NK-92 (cell line): ENCODE measurements around the gene MFRP.

Source experiments
- DNase-seq: peaks from one replicate; lab custom pipeline; 2025; ENCODE audit not compliant: unreplicated experiment; lab: John Stamatoyannopoulos, UW

The MFRP gene

GRCh38 chr11:119373059-119373920 is 26.8 kb upstream of the MFRP start:
- no peak for DNase-seq

DNA sequence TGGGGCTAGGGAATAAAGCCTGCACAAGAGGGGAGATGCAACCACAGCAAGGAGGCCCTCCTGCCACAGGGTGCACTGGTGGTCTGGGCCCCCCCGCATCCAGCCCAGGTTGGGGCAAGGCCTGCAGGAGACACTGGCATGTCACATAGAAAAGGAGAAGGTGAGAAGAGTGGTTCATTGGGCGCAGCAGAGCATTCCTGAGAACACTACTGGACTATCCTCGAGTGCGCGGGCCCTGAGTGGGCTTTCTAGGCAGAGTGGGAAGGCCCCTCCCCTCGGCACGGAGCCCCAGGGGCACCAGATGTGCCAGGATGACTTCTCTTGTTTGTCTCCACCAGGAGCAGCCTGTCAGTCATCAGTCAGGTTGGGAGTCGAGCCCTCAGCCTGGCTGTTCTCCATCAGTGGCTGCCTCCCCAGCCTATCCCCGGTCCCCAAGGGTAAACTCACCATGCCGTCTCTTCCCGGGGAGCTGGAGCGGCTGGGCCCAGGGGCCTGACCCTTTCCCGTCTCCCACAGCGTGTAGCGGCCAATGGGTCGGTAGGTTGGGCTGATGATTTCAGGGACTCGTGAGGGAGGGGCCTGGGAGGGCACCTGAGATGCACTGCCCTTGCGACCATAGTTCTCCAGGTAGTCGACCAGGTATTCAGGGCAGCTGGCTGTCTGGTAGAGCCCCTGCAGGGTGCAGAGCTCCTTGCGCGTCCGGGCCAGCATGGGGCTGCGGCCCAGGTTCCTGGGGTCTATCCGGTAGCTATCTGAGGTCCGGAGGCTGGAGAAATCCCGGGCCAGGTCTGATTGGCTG is 26.0 kb upstream of the MFRP start:
- no peak for DNase-seq

DNA sequence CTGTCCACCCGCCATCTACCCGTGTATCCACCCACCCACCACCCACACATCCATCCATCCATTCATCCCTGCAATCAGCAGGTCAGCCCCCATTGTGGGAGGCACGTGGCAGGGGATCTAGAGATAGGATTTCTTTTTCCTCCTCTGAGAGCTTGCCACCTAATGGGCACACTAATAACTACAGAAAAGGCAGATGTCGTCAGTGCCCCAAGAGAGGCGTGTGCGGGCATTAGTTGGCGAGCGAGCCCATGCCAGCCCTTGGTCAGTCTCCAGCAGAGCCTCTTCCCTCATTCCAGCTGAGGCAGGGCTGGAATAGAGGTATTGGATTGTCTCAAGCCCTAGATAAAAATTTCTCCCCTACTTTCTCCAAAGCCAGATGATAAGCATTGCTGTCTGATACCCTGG is 25.3 kb upstream of the MFRP start:
- no peak for DNase-seq

DNA sequence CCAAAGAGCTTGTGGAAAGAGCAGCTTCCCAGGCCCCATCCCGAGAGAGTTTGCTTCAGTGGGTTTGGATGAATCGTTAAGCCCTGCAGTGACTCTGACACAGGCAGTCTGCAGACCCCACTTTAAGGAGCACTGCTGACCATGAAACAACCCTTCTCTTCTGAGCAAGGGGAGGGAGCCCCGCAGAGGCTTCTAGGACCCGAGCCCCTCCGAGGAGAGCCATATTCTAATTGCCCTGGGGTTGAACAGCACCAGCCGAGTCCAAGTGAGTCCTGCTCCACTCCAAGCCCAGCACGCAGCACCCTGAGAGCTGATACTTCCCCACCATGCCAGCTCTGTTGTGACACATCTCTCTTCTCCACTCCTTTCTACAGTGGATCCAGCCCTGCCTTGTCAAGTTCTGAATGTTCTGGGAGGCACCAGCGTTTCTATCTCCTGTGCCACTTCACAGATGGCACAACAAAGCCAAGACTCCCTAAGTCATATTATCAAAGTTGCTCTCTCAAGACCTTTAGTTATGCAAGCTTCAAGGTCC is 24.6 kb upstream of the MFRP start:
- no peak for DNase-seq

DNA sequence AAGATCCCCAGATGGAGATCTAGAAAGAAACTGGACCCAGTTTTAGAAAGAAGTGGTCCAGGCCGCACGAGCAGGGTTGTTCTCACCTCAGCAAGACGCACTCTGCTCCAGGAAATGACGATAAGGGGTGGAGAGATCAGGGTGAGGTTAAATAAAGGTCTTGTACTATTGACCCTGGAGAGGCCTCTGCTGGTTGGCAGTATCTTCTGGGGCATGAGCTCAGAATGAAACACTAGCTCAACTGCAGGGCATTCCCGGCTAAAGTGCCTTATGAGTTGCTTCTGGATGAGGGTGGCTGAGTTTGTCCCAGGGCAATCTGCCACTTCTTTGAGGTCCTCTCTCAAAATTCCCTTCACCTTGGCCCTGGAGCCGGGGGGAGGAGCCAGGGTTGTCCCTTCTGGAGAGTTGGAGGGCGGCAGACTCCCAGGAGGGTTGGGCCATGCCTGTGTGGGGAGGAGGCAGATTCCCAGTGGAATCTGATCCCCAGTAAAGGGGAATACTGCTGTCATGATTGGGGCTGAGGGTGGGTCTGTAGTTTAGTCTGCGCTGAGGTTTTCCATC is 24.1 kb upstream of the MFRP start:
- DNase-seq = no peak

DNA sequence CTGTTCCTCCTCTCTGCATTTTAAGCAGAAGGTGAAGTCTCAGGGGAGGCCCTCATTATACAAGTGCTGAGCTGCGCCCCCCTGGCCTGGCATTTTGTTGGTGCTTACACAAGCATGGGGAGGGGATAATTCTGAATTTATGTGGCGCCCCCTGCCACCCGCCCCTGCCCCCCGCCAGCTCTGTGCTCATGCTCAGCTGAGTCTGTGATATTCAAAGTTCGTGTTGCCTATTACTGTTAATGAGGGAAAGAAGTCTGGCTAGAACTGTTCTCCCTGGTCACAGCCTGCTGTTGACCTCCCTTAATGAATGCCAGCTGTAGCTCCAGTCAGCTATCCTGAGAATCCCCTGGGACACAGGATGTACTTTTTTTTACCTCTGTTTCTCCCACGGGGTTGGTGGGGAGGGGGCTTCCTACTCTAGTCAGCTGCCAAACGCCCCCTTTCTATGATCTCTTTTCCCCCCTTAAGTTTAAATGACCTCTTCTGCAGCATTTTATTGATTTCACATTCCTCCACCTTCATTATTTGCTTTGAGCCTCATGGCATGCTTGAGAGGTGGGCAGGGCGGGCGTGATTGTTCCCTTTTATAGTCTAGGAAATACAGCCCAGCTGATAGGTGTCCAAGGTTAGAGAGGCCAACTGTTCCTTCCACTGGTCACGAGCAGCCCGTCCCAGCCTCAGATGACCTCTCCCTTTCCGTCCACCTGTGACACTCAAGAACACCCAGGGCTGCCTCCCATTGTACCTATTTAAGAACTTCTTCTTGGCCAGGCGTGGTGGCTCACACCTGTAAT is 22.8 kb upstream of the MFRP start:
- no peak for DNase-seq

DNA sequence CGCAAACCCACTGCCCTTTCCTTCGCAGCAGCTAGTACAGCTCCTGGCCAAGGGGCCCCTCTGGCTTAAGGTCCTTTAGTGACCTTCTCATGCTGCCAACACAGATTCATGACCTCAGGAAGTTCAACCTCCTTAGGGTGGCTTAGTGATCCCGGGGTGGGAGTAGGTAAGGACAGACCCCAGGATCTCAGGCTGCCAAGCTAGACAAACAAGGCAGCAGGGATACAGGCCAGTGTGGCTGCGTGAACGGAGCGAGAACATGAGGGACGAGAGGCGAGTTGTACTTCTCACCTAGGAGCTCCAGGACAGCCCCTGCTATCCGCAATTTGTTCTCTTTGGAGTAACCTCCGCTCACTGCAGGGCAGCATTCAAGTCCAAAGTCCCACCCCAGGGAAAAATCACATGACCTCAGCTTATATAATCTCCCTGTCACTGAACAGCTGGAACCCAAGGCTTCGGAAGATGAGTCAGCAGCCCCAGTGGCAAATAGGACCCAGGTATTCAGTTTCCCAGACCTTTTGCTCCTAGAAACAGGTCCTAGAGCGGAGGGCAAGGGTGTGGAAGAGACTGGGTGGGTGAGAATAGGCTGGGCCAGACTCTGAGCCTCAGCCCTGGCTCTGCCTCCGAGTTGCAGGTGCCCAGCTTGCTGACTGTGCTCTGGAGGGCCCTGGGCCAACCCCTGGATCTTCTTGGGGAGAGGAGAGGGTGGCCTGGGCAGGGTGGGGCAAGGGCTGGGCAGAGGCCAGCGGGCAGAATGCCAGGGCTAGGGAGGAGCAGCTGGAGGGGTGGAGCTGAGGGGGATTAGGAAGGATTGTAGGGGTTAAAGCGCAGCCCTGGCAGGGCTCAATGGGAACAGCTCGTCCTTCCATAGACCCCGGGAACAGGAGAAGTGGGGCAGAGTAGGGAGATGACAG is 21.9 kb upstream of the MFRP start:
- DNase-seq = no peak

DNA sequence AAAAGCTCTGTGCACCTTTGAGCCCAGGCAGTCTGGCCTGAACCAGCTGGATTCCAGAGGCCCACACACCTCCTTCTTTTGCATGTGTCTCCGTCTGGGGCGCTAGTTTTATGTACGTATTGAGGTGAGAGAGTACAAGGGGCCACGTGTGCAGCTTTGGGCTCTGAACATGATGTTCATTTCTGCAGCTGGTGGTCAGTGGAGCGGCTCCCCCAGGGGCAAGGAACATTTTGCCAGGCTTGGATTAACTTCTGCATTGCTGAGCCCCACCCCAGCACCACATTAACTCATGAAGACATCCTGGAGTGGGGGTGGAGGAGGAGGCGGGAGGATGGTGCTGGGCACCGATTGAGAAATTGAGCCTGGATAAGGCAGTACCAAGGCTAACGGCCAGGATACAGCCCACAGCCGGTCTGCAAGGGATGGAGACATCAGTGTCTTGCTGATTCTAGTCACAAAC is 21.2 kb upstream of the MFRP start:
- no peak for DNase-seq

- no peak for DNase-seq
Measured at GRCh38 chr11:119366690-119367620, 20.4 kb upstream of the MFRP start.

GRCh38 chr11:119365071-119365591 is 18.6 kb upstream of the MFRP start:
- DNase-seq = no peak

DNA sequence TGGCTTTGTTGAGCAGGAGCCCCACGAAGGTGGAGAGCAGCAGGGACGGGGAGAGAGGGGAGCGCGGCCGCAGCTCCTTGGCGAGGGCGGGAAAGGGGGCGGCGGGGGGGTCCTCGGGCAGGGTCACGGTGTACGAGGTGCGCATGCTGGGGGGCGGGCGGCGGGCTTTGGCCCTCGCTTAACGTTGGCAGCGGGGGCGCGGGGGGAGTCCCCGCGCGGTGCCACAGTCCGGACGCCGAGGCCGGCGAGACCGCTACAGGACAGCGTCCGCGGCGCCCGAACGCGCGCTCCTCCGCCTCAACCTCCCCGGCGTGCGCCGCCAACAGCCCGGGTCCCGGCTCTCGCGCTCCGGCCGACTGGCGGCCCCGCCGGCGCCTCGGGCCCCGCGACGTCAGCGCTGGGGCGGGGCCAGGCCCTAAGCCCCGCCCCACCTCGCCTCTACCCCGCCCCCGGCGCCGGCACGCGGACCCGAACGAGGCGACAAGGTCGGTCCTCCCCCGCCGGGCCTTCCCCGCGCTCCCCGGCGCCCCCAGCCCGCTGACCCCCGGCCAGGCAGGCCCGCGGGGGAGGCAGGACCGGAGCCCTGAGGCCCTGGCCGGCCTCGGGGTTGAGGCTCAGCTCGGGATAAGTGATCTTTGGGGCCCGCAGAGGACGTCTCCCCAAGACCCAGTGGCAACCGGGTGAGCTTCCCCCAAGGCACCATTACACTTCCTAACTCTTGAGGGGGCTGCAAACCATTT is 17.5 kb upstream of the MFRP start:
- no peak for DNase-seq

DNA sequence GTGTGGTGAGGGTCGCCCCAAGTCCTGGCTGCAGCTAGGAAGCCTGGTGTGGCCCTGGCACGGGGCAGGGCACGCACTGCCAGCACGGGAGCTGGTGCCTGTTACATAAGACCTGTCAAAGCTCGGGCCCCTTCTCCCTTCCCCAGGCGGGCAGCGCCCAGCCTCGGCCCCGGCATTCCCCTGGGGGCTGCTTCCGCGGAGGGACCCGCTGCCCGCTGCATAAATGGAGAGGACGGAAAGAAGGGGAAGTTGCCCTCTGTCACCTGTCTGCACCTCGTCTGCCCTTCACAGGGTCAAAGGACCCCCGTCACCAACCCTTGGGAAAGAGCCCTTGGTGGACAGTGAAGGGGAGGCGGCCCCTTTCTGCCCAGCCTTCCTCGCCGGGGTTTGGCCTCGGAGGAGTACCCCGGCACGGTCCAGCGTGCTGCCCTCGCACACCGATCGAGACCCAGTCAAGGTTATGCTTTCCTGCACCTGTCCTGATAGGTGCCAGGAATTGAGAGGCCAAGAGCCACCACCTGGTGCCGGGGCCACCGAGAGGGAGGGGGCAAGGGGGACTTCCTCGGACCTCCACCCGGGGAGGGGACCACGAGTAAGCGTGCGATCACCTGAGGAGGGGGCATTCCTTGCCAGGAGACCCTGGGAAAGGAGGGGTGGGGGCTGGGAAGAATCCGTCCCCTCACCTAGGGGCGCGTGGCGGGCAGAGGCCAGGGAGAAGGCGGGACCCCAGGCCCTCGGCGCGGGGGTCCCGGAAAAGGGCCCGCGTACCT is 16.8 kb upstream of the MFRP start:
- DNase-seq = no peak

DNA sequence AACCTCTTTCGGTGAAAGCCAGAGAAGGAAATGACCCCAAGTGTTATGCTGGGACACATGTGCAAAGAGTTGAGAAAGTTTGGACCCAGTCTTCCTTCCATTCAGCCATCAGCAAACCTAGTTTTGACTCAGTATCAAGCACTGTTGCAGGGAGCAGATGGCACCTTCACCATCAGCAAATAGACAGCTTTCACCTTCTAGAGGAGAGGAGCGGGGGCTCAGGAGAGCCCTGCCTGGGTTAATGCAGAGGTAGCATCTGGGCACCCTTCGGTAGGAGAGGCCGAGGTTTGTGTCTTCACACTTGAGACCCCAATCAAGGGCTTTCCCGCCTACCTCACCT is 16.2 kb upstream of the MFRP start:
- DNase-seq = no peak

DNA sequence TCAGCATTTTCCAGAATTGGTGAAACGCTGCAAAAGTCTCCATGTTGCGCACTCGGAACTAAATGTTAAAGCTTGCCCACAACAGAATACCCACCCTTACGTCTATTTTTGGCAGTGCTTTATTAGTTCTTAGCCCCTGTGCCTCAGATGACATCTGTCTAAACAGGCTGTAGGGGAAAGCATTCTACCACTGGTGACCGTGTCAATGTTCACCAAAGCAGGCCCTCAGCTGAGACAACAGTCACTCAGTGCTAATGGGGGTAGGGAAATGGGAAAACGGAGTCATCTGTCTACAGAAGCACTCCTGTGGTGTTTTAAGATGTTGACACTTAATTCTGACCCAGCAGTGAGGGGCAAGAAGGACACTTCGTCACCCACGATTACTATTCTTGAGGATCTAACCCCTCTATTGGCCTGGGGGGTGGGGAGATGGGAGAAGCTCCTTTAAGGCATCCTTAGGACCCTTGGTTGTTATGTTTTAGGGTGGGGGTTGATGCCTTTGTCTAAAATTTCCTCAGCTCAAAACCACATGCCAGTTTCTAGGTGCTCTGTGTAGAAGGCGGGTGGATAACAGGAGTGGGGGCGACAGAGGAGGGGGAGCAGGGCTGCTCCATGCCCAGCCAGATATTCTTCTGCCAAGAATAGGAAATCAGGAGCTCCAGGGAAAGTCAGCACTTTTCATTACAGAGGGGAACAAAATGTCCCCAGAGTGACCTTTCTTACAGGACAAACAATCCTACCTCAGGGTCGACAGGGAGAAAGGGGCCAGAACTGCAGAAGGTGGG is 15.6 kb upstream of the MFRP start:
- DNase-seq = no peak

DNA sequence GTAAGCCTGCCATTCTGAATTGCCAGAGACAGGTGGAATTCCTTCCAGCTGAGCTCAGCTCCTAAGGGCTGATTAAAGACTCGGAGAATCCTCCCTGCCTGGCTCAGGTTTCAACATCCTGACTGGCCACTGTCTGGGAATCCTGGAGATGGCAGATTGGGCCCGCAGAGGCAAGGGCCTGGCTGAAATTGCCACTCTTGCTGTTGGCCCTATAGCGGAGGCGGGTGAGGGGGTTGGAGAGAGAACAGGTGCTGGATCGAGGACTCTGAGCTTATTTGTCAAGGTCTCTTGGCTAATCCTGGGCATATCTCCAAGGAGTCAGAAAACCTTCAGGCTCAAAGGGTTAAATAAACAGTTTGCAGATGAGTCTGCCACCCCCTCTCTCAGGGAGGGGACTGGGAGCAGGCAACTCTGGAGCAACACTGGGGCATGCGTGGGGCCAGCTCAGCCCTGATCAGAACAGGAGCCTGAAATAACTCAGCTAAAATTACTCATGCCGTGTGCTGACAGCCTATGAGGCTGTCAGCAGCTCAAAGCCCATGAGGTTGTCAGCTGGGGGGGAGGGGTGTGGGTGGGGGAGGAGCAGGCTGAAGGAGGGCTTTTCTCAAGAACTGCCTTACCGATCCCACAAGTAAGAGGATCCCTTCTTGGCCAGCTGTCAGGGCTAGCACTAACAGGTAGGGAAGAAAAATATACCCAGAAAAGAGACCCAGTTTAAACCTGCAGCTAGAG is 14.7 kb upstream of the MFRP start:
- DNase-seq = no peak
